ENCODE results near the gene NAT14.

DNA sequence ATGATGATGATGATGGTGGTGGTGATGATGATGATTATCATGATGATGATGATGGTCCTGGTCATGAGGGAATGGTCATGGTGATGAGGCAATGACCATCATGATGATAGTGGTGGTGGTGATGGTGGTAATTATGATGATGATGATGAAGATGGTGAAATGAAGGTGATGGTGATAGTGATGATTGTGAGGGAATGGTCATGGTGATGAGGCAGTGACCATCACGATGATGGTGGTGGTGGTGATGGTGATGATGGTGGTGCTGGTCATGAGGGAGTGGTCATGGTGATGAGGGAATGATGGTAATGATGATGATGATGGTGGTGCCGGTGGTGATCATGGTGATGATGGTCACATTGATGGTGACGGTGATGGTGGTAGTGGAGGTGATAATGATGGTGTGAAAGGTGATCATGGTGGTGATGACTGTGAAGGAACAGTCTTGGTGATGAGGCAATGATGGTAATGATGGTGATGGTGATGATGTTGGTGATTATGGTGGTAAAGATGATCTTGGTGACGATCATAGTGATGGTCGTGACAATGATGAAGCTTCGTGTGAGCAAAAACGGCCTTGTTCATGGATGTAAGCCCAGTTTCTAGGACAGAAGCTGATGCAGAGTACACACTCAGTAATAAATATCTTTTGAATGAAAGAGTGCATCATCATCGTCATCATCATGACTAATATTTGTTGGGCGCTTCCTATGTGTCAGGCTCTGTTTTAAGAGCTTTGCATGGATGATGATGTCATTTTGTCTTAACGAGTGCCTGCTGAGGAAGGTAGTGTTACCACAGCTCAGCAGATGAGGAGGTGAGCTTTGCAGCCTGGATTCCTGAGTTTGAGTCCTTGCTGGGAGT is 34.7 kb downstream of the NAT14 start:
- TF ChIP-seq, protein P1, sequence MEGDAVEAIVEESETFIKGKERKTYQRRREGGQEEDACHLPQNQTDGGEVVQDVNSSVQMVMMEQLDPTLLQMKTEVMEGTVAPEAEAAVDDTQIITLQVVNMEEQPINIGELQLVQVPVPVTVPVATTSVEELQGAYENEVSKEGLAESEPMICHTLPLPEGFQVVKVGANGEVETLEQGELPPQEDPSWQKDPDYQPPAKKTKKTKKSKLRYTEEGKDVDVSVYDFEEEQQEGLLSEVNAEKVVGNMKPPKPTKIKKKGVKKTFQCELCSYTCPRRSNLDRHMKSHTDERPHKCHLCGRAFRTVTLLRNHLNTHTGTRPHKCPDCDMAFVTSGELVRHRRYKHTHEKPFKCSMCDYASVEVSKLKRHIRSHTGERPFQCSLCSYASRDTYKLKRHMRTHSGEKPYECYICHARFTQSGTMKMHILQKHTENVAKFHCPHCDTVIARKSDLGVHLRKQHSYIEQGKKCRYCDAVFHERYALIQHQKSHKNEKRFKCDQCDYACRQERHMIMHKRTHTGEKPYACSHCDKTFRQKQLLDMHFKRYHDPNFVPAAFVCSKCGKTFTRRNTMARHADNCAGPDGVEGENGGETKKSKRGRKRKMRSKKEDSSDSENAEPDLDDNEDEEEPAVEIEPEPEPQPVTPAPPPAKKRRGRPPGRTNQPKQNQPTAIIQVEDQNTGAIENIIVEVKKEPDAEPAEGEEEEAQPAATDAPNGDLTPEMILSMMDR (IDR thresholded peaks at IDR 0.05 in 4 of 5, conservative IDR thresholded peaks at IDR 0.05 in 1 of 5) = no peak
- no peak for TF ChIP-seq POLR2A (IDR thresholded peaks at IDR 0.05)
